Fibroblast of pulmonary artery (primary cell): ENCODE measurements around the gene DOC2B.
"Not testable (repeated sequence)": the region's sequence is repeated elsewhere in the genome, so short reads cannot be mapped to it uniquely, and the experiment has no call there.

Experiments used
- DNase-seq: peaks from one replicate; pipeline ENCODE4 v3.0.0-alpha.2; 2010; ENCODE audit warnings: low read depth
- H3K4me3 ChIP-seq: replicated peaks from 2 replicates; pipeline ENCODE4 v1.5.1; 2011; ENCODE audit warnings: low read depth, mild to moderate bottlenecking, control low read depth, low read length, moderate library complexity
- TF ChIP-seq, protein P1 (sequence below): IDR thresholded peaks from 2 replicates; pipeline ENCODE4 v1.5.1; 2011; ENCODE audit warnings: mild to moderate bottlenecking, control low read depth, low read length, inconsistent platforms; ENCODE audit errors: missing control alignments

The DOC2B gene

GRCh38 chr17:177762-178161 lies 3.7 kb downstream of the DOC2B start:
- TF ChIP-seq, protein P1, sequence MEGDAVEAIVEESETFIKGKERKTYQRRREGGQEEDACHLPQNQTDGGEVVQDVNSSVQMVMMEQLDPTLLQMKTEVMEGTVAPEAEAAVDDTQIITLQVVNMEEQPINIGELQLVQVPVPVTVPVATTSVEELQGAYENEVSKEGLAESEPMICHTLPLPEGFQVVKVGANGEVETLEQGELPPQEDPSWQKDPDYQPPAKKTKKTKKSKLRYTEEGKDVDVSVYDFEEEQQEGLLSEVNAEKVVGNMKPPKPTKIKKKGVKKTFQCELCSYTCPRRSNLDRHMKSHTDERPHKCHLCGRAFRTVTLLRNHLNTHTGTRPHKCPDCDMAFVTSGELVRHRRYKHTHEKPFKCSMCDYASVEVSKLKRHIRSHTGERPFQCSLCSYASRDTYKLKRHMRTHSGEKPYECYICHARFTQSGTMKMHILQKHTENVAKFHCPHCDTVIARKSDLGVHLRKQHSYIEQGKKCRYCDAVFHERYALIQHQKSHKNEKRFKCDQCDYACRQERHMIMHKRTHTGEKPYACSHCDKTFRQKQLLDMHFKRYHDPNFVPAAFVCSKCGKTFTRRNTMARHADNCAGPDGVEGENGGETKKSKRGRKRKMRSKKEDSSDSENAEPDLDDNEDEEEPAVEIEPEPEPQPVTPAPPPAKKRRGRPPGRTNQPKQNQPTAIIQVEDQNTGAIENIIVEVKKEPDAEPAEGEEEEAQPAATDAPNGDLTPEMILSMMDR = no peak
- H3K4me3 ChIP-seq = no peak overlapping the region
- no peak for DNase-seq

DNA sequence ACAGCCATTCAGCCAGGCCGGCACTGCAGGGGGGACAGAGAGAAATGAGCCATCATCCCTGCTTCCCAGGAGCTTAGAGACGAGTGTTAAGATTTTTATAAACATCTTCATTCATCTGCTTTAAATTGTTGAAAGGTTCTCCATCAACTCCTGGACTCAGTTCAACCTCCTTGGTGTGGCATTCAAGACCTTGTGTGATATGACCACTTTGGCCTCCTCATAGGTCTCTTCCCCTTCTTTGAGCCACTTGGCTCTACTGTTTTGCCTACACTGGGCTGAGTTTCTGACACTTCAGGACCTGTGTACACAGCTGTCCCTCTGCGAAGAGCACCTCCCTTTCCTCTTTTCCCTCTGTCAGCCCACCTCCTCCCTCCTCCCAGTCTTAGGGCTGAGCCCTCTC lies 4.3 kb downstream of the DOC2B start:
- no peak overlapping the region for H3K4me3 ChIP-seq
- TF ChIP-seq, protein P1 = no peak
- no peak for DNase-seq

GRCh38 chr17:173166-173911 lies 8.1 kb downstream of the DOC2B start:
- TF ChIP-seq, protein P1 = no peak
- no peak for DNase-seq
- no peak overlapping the region for H3K4me3 ChIP-seq

DNA sequence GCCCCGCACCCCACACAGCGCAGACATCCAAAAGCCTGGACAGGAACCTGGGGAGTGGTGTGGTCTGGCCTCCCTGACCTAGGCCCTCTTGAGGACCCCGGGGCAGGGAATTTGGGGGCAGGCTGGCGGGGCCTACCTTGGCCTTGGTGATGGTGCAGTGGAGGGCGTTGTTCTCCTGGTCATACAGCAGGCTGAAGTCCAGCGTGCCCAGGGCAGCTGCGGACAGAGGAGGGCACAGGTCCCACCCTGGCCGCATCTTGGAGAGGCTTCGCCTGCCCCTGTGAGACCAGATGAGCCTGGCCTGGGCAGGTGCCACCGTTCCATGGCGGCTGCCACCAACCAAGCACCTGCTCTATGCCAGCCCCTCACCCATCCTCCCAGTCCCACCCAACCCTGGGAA lies 9.0 kb downstream of the DOC2B start:
- TF ChIP-seq, protein P1 = no peak
- DNase-seq = no peak

DNA sequence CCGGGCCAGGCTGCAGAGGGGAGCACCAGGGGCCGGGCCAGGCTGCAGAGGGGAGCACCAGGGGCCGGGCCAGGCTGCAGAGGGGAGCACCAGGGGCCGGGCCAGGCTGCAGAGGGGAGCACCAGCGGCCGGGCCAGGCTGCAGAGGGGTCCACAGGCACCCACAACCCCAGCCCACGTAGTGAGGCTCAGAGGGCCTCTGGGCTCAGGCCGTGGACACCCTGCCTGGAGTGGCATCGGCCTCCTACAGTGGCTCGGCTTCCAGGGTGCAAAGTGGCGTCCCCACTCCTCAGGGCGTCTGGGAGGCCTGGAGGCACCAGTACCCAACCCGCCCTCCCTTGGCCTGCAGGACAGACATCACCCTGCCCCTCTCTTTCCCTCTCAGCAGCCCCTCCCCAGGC lies 9.6 kb downstream of the DOC2B start:
- no peak for DNase-seq
- TF ChIP-seq, protein P1 = no peak
- no peak overlapping the region for H3K4me3 ChIP-seq

More for the DNA sequence above, 9.0 kb downstream of the DOC2B start:
- no peak overlapping the region for H3K4me3 ChIP-seq

GRCh38 chr17:170130-170670 lies 11.2 kb downstream of the DOC2B start:
- H3K4me3 ChIP-seq = no peak overlapping the region
- TF ChIP-seq, protein P1 = no peak
- DNase-seq = no peak

GRCh38 chr17:168614-169013 lies 12.8 kb downstream of the DOC2B start:
- not testable (repeated sequence) for DNase-seq

More at GRCh38 chr17:168614-169013, 12.8 kb downstream of the DOC2B start:
- H3K4me3 ChIP-seq = not testable (repeated sequence)
